AG04449 (cell line): ENCODE measurements around the gene FBXO10.

ENCODE experiments used
- CTCF ChIA-PET: fragments of 350-600 bp; formaldehyde crosslinking; extraction: SDS; loops from one replicate; lab custom pipeline; 2021; ENCODE audit warnings: antibody characterized with exemption; lab: Yijun Ruan, JAX
- POLR2A ChIA-PET: fragments of 400-600, 350-600 bp; formaldehyde crosslinking; extraction: SDS; loops from one replicate; lab custom pipeline; 2020; ENCODE audit warnings: antibody characterized with exemption, inconsistent platforms; lab: Yijun Ruan, JAX
- DNase-seq: peaks from one replicate; pipeline ENCODE4 v3.0.0-alpha.2; 2010; ENCODE audit warnings: low read depth, low spot score
- H3K4me3 ChIP-seq: 2 replicates; pipeline ENCODE4 v1.5.1; 2011; ENCODE audit warnings: low read depth, mild to moderate bottlenecking, control low read depth, low read length
- TF ChIP-seq, protein P1 (sequence below): IDR thresholded peaks from one replicate; pipeline ENCODE4 v1.5.1; 2011; ENCODE audit warnings: mild to moderate bottlenecking, moderate library complexity, low read length, control low read depth, inconsistent platforms; ENCODE audit not compliant: insufficient read depth; ENCODE audit errors: missing control alignments

FBXO10 gene

DNA sequence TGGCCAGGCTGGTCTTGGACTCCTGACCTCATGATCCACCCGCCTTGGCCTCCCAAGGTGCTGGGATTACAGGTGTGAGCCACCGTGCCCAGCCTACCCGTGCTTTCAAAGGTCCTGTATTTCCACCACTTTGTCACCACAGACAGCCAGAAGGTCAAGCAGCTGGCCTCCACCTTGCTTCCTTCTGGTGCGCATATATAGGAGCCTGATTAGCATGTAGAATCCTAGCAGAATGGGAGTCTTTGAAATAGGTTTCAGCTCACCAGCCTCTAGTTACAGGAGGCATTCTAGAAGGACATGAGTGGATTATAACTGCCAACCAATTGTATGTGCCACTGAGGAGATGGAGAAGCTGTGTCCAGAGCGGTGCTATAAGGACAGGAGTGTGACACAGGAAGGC, 71.6 kb downstream of the FBXO10 start:
- TF ChIP-seq, protein P1, sequence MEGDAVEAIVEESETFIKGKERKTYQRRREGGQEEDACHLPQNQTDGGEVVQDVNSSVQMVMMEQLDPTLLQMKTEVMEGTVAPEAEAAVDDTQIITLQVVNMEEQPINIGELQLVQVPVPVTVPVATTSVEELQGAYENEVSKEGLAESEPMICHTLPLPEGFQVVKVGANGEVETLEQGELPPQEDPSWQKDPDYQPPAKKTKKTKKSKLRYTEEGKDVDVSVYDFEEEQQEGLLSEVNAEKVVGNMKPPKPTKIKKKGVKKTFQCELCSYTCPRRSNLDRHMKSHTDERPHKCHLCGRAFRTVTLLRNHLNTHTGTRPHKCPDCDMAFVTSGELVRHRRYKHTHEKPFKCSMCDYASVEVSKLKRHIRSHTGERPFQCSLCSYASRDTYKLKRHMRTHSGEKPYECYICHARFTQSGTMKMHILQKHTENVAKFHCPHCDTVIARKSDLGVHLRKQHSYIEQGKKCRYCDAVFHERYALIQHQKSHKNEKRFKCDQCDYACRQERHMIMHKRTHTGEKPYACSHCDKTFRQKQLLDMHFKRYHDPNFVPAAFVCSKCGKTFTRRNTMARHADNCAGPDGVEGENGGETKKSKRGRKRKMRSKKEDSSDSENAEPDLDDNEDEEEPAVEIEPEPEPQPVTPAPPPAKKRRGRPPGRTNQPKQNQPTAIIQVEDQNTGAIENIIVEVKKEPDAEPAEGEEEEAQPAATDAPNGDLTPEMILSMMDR = no peak
- POLR2A ChIA-PET = interaction anchor here (1.0 kb wide), 1 partner anchor 17 kb away, joined by 4 read pairs; no protein-coding TSS in a partner anchor
- no peak for DNase-seq
- H3K4me3 ChIP-seq = no peak overlapping the region
- CTCF ChIA-PET = no interaction called here

DNA sequence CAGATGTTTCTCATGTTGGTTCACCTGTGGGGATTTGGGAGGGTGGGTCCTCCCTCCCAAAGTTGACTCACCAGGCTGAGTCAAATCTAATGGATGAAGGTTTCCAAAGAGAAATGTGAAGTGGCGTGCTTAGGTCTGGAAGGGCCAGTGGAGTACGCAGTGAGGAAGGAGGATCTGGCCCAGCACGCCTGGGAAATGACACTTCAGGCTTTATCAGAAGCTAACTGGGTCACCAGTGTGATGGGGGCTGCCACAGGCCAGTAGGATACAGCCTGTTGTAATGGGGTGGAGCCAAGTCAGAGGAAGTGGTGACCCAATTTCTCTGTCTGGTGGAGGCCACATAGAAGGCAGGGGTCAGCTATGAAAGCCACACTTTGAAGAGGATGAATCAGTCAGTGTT, 72.4 kb downstream of the FBXO10 start:
- POLR2A ChIA-PET = interaction anchor here (1.0 kb wide), 1 partner anchor 16 kb away, joined by 4 read pairs; no protein-coding TSS in a partner anchor
- CTCF ChIA-PET = interaction anchor here (0.9 kb wide), 1 partner anchor 9 kb away, joined by 3 read pairs; no protein-coding TSS in a partner anchor
- TF ChIP-seq, protein P1 = no peak
- no peak overlapping the region for H3K4me3 ChIP-seq
- no peak for DNase-seq

DNA sequence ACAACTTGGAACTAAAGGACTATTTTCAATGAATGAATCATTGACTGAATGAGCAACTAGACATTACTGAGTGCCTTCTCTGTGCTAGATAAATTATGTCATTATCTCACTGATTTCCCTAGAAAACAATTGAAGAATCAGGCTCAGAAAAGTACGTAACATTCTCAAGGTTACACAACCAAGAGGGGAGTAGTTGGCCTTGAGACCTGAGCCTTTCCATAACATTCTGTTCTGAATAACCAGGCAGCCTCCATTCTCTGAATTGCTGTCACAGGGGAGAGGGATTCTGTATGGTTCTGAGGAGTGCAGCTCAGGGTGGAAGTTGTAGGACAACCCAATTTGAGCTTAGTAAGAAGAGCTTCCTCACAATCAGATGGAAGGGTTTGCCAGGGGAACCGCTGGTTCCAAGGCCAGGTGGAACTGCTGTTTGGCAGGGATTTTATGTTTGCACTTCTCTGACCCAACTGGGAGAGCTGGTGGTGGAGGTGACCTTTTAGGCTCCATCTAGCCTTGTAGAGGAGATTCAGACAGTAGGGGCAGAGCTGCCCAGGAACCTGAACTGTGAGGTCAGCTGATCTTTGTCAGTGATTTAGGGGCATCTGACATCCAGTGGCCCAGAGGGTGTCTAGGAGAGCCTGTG, 74.1 kb downstream of the FBXO10 start:
- DNase-seq = no peak
- H3K4me3 ChIP-seq = no peak overlapping the region
- TF ChIP-seq, protein P1 = no peak
- ChIA-PET POLR2A (no interaction called here), CTCF (no interaction called here)

DNA sequence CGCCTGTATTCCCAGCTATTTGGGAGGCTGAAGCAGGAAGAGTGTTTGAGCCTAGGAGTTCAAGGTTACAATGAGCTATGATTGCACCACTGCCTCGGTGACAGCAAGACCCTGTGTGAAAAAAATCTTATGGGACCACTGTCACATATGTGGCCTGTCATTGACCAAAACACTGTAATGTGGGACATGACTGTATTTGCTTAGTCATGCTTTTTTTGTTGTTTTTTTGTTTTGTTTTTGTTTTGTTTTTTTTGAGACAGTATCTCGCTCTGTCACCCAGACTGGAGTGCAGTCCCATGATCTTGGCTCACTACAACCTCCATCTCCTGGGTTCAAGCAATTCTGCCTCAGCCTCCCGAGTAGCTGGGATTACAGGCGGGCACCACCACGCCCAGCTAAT, 76.9 kb downstream of the FBXO10 start:
- ChIA-PET POLR2A (interaction anchor here (0.9 kb wide), 1 partner anchor 12 kb away, joined by 3 read pairs; no protein-coding TSS in a partner anchor), CTCF (interaction anchor here (1.1 kb wide), 1 partner anchor 10 kb away, joined by 5 read pairs; no protein-coding TSS in a partner anchor)
- TF ChIP-seq, protein P1 = no peak
- no peak for DNase-seq
- H3K4me3 ChIP-seq = no peak overlapping the region

DNA sequence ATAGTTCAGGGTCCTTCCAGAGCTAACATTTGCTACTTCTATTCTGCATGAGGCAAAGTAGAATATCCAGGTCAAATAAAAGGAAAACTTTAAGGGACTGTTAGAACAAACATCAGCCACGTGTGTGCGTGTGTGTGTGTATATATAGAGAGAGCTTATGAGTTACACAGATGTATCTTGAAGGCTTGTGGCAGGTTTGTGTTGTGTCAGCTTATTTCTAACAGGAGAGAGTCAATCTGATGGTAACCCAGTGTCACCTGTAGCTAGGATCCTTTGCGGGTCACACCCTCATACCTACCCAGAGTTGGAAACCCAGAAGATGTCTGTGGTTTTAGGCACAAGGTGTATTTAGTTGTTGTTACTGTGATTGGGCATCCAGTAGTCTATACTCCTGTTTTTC, 77.7 kb downstream of the FBXO10 start:
- POLR2A ChIA-PET = interaction anchor here (0.9 kb wide), 1 partner anchor 12 kb away, joined by 3 read pairs; no protein-coding TSS in a partner anchor
- CTCF ChIA-PET = interaction anchor here (1.1 kb wide), 2 partner anchors 9 to 15 kb away, joined by 3 to 5 read pairs; no protein-coding TSS in a partner anchor
- DNase-seq = no peak
- TF ChIP-seq, protein P1 = no peak
- no peak overlapping the region for H3K4me3 ChIP-seq

DNA sequence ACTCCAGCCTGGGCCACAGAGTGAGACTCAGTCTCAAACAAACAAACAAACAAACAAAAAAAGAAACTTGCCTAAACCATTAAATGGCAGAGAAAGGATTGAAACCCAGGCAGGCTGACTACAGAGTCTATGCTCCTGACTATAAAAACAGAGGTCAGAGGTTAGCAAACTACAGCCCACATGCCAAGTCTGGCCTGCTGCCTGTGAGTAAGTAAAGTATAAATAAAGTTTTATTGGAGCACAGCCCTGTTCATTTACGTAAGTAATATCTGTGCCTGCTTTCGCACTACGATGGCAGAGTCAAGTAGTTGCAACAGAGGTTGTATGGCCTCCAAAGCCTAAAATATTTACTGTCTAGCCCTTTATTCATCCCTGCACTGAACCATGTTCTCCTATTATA, 78.9 kb downstream of the FBXO10 start:
- no peak for DNase-seq
- CTCF ChIA-PET = no interaction called here
- no peak overlapping the region for H3K4me3 ChIP-seq
- POLR2A ChIA-PET = no interaction called here
- TF ChIP-seq, protein P1 = no peak
